Stimulated activated naive CD4-positive, alpha-beta T cell (primary cell): ENCODE results near the gene LDLRAD3.

Experiments
- DNase-seq, 6 experiments: peaks; one replicate each; lab custom pipeline; 2025; lab: John Stamatoyannopoulos, UW

Gene LDLRAD3

DNA sequence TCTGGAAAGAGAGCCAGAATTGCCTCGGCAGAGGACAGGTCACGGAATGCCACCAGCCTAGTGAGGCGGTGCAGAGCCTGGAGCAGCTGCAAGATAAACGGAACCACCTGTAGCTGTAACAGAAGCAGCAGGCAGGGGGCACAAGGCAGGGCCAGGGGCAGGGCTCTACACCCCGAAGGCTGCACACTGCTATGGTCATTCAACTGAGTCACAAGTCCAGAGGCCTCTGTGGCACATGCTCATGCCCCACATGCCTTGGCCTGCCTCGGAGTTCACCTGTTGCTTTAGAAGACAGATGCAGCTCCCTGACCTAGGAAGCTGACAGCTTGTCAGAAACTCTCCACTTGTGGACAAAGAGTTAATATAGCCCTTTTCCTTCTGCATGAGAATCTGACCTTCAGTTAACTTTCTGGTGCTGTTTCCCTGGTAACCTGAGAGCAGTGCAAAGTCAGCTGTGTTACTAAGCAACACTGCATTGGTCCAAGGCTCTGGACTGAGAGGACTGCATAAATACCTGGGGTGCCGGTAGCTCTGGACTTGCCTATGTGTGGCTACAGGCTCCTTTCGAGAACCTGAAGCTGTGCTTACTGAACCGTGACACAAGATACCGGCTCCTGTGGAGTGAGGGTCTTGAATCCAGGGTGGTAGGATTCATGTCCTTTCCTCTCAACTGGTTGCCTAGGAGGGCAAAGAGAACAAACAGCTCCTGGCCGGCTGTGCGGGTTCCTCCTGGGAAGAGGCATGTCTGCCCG lies 334.8 kb downstream of the LDLRAD3 start:
- no peak for DNase-seq

DNA sequence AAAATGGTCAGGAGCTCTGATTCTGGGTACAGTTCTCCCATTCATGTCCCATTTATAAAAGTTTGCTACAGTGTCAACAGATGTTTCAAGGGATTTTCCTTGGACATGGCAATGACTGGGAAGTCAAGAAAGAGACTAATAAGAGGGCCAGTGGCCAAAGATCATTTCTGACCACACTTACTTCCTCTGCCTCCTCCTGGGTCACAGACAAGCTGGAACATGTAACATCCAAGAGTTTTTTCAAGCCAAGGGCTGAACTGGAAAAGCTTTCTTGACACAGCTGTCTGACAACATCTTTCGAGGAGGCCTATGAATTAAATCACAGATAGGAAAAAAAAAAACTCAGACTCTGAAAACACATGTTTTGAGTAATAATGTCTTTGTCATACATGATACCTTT lies 336.7 kb downstream of the LDLRAD3 start:
- DNase-seq: no peak
